SK-N-SH treated with all-trans-retinoic acid at 6 μM for 48 hours (cell line): ENCODE results near the gene RAPGEF5.

Source experiments
- ATAC-seq: fragments of 200-7000 bp; cut with Tn5 transposase; 3 replicates; pipeline ENCODE4 v1.9.1; 2020; ENCODE audit warnings: mild to moderate bottlenecking, moderate library complexity
- ARNTL ChIP-seq: fragments of 450-650 bp; formaldehyde crosslinking; IDR thresholded peaks from 2 replicates; pipeline ENCODE4 v1.5.0; 2020; ENCODE audit warnings: low read depth, mild to moderate bottlenecking, moderate library complexity, borderline replicate concordance
- BACH2 ChIP-seq: fragments of 250-450 bp; sonication (Bioruptor Pico); IDR thresholded peaks from 2 replicates; pipeline ENCODE4 v1.9.0; 2021; ENCODE audit warnings: mild to moderate bottlenecking, borderline replicate concordance
- ESRRG ChIP-seq: fragments of 250-450 bp; sonication (Bioruptor Pico); IDR thresholded peaks from 2 replicates; pipeline ENCODE4 v1.6.1; 2021; ENCODE audit warnings: mild to moderate bottlenecking
- GLIS3 ChIP-seq: fragments of 250-450 bp; sonication (Bioruptor Pico); IDR thresholded peaks from 2 replicates; pipeline ENCODE4 v1.5.0; 2020; ENCODE audit warnings: mild to moderate bottlenecking, moderate library complexity
- ISL1 ChIP-seq: fragments of 250-450 bp; sonication (Bioruptor Pico); IDR thresholded peaks from 2 replicates; pipeline ENCODE4 v2.1.2; 2022; ENCODE audit warnings: mild to moderate bottlenecking, moderate library complexity
- OSR1 ChIP-seq: fragments of 250-450 bp; sonication (Bioruptor Pico); IDR thresholded peaks from 2 replicates; pipeline ENCODE4 v1.8.0; 2022; ENCODE audit warnings: moderate library complexity, mild to moderate bottlenecking, inconsistent platforms
- PPARA ChIP-seq: fragments of 250-450 bp; sonication (Bioruptor Pico); IDR thresholded peaks from 2 replicates; pipeline ENCODE4 v1.5.0; 2020; ENCODE audit warnings: mild to moderate bottlenecking, borderline replicate concordance
- SNAI2 ChIP-seq: fragments of 250-450 bp; sonication (Bioruptor Pico); IDR thresholded peaks from 2 replicates; pipeline ENCODE4 v1.5.0; 2020; ENCODE audit warnings: mild to moderate bottlenecking, moderate library complexity
- TCF4 ChIP-seq: fragments of 250-450 bp; sonication (Bioruptor Pico); IDR thresholded peaks from 2 replicates; pipeline ENCODE4 v1.8.0; 2021; ENCODE audit warnings: mild to moderate bottlenecking, moderate library complexity, borderline replicate concordance
- TOX ChIP-seq: fragments of 250-450 bp; sonication (Bioruptor Pico); IDR thresholded peaks from 2 replicates; pipeline ENCODE4 v1.8.0; 2021; ENCODE audit warnings: mild to moderate bottlenecking, moderate library complexity, borderline replicate concordance
- ZC3H10 ChIP-seq: fragments of 250-450 bp; sonication (Bioruptor Pico); IDR thresholded peaks from 2 replicates; pipeline ENCODE4 v1.5.1; 2021; ENCODE audit warnings: mild to moderate bottlenecking, moderate library complexity
- ZFP3 ChIP-seq: fragments of 250-450 bp; sonication (Bioruptor Pico); IDR thresholded peaks from 2 replicates; pipeline ENCODE4 v1.5.0; 2020; ENCODE audit warnings: mild to moderate bottlenecking, moderate library complexity
- ZFP30 ChIP-seq: fragments of 450-650 bp; formaldehyde crosslinking; IDR thresholded peaks from 2 replicates; pipeline ENCODE4 v1.5.0; 2022; ENCODE audit warnings: mild to moderate bottlenecking, moderate library complexity
- ZNF565 ChIP-seq: fragments of 450-650 bp; formaldehyde crosslinking; conservative IDR thresholded peaks from 2 replicates; pipeline ENCODE4 v1.5.0; 2020; ENCODE audit warnings: low read depth, mild to moderate bottlenecking, moderate library complexity
- ZNF70 ChIP-seq: fragments of 450-650 bp; formaldehyde crosslinking; IDR thresholded peaks from 2 replicates; pipeline ENCODE4 v1.5.0; 2020; ENCODE audit warnings: mild to moderate bottlenecking, moderate library complexity
- ZNF8 ChIP-seq: fragments of 450-650 bp; formaldehyde crosslinking; IDR thresholded peaks from 2 replicates; pipeline ENCODE4 v1.5.0; 2020; ENCODE audit warnings: mild to moderate bottlenecking, moderate library complexity
- TF ChIP-seq, protein P1 (sequence below): fragments of 250-450 bp; sonication (Bioruptor Pico); IDR thresholded peaks from 2 replicates; pipeline ENCODE4 v1.8.0; 2020; ENCODE audit warnings: mild to moderate bottlenecking, moderate library complexity, borderline replicate concordance
- TF ChIP-seq, protein P2 (sequence below): fragments of 250-450 bp; sonication (Bioruptor Pico); IDR thresholded peaks from 2 replicates; pipeline ENCODE4 v1.5.1; 2020; ENCODE audit warnings: low read depth, mild to moderate bottlenecking, moderate library complexity
- TF ChIP-seq, protein P3 (sequence below): fragments of 250-450 bp; sonication (Bioruptor Pico); IDR thresholded peaks from 2 replicates; pipeline ENCODE4 v1.8.0; 2021; ENCODE audit warnings: low read depth, mild to moderate bottlenecking, moderate library complexity, borderline replicate concordance
- TF ChIP-seq, protein P4 (sequence below): fragments of 250-450 bp; sonication (Bioruptor Pico); IDR thresholded peaks from 2 replicates; pipeline ENCODE4 v1.5.1; 2021; ENCODE audit warnings: mild to moderate bottlenecking, moderate library complexity

RAPGEF5 gene

DNA sequence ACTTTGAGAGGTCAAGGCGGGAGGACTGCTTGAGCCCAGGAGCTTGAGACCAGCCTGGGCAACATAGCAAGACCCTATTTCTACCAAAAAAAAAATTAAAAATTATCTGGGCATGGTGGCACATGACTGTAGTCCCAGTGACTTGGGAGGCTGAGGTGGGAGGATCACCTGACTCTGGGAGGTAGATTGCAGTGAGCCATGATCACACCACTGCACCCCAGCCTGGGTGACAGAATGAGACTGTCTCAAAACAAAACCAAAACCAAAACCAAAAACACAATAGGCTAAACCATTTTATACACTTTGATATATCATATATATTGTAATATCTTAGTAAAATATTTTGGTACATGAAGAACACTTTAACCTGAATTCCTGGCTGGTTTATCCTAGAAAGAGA, 101.6 kb downstream of the RAPGEF5 start:
- ATAC-seq: no peak
- TF ChIP-seq, protein P1, sequence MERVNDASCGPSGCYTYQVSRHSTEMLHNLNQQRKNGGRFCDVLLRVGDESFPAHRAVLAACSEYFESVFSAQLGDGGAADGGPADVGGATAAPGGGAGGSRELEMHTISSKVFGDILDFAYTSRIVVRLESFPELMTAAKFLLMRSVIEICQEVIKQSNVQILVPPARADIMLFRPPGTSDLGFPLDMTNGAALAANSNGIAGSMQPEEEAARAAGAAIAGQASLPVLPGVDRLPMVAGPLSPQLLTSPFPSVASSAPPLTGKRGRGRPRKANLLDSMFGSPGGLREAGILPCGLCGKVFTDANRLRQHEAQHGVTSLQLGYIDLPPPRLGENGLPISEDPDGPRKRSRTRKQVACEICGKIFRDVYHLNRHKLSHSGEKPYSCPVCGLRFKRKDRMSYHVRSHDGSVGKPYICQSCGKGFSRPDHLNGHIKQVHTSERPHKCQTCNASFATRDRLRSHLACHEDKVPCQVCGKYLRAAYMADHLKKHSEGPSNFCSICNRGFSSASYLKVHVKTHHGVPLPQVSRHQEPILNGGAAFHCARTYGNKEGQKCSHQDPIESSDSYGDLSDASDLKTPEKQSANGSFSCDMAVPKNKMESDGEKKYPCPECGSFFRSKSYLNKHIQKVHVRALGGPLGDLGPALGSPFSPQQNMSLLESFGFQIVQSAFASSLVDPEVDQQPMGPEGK (CRISPR knock-in tag): no peak
- no peak for TF ChIP-seq PPARA (CRISPR knock-in tag)
- TF ChIP-seq, protein P2, sequence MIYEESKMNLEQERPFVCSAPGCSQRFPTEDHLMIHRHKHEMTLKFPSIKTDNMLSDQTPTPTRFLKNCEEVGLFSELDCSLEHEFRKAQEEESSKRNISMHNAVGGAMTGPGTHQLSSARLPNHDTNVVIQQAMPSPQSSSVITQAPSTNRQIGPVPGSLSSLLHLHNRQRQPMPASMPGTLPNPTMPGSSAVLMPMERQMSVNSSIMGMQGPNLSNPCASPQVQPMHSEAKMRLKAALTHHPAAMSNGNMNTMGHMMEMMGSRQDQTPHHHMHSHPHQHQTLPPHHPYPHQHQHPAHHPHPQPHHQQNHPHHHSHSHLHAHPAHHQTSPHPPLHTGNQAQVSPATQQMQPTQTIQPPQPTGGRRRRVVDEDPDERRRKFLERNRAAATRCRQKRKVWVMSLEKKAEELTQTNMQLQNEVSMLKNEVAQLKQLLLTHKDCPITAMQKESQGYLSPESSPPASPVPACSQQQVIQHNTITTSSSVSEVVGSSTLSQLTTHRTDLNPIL (CRISPR knock-in tag): no peak
- TF ChIP-seq GLIS3 (CRISPR knock-in tag): no peak
- TF ChIP-seq ZNF565 (CRISPR knock-in tag): no peak
- no peak for TF ChIP-seq ZC3H10 (CRISPR knock-in tag)
- TF ChIP-seq BACH2 (CRISPR knock-in tag): no peak
- no peak for TF ChIP-seq ESRRG (CRISPR knock-in tag)
- no peak for TF ChIP-seq OSR1 (CRISPR knock-in tag)
- TF ChIP-seq, protein P3, sequence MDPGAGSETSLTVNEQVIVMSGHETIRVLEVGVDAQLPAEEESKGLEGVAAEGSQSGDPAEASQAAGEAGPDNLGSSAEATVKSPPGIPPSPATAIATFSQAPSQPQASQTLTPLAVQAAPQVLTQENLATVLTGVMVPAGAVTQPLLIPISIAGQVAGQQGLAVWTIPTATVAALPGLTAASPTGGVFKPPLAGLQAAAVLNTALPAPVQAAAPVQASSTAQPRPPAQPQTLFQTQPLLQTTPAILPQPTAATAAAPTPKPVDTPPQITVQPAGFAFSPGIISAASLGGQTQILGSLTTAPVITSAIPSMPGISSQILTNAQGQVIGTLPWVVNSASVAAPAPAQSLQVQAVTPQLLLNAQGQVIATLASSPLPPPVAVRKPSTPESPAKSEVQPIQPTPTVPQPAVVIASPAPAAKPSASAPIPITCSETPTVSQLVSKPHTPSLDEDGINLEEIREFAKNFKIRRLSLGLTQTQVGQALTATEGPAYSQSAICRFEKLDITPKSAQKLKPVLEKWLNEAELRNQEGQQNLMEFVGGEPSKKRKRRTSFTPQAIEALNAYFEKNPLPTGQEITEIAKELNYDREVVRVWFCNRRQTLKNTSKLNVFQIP (CRISPR knock-in tag): no peak
- TF ChIP-seq ZNF8 (CRISPR knock-in tag): no peak
- no peak for TF ChIP-seq ZFP30 (CRISPR knock-in tag)
- no peak for TF ChIP-seq ZNF70 (CRISPR knock-in tag)
- TF ChIP-seq, all 23 proteins: peak for 0

DNA sequence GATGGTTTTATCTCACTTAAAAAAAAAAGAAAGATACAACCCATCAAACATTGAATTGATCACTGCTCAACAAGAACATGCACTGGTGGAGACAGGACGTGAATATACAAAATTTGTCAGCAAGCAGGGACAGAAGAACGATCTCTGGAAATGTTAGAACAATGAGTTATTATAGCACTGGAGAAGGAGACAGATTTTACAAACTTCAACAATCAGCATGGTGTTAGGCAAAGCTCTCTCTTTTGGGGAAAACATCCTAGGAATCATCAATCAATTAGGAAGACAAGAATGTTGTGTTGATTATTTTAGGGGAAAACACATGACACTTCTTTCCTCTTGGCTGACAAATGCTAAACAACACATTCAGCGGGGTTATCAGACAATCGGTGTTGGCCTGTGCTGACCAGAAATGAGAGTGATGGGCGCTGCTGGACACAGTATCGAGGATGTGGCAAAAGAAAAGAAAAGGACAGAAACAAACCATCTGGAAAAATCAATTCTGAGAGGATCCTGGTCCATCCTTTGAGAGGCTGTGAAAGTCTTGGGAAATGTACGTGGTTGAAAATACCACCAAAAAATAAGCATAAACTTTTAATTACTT, 103.9 kb downstream of the RAPGEF5 start:
- no peak for TF ChIP-seq ZNF70 (CRISPR knock-in tag)
- TF ChIP-seq, protein P1 (CRISPR knock-in tag): no peak
- TF ChIP-seq, protein P2 (CRISPR knock-in tag): no peak
- TF ChIP-seq ZC3H10 (CRISPR knock-in tag): no peak
- TF ChIP-seq OSR1 (CRISPR knock-in tag): no peak
- TF ChIP-seq ZFP3 (CRISPR knock-in tag): no peak
- TF ChIP-seq BACH2 (CRISPR knock-in tag): no peak
- no peak for TF ChIP-seq ARNTL
- no peak for TF ChIP-seq ESRRG (CRISPR knock-in tag)
- TF ChIP-seq TCF4 (CRISPR knock-in tag): no peak
- TF ChIP-seq TOX (CRISPR knock-in tag): no peak
- no peak for ATAC-seq

DNA sequence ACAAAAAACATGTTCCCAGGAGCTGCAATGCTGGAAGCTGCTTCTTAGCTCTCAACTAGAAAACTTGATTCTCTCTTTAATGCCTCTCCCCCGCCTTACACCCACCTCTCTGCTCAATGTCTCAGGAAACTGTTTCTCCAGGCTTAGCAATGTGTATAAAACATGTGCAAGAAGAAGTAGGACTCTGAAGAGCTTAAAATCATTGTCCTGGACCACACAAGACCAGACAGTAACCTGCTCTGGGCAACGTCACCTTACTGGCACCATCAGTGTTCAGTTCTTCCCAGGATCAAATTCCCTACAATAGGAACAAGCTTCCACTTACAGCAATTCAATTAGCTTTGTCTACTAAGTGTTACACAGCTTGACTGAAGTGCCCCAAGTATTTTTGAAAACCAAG, 104.9 kb downstream of the RAPGEF5 start:
- peak; percentile 51; the same call in 2 of the 3 replicates for ATAC-seq
- TF ChIP-seq ESRRG (CRISPR knock-in tag): no peak
- 0 out of 2 replicates have a peak, but pooled peaks have one; percentile 27 for TF ChIP-seq SNAI2
- TF ChIP-seq ISL1 (CRISPR knock-in tag): peak; percentile 37; the same call in 1 of the 2 replicates

DNA sequence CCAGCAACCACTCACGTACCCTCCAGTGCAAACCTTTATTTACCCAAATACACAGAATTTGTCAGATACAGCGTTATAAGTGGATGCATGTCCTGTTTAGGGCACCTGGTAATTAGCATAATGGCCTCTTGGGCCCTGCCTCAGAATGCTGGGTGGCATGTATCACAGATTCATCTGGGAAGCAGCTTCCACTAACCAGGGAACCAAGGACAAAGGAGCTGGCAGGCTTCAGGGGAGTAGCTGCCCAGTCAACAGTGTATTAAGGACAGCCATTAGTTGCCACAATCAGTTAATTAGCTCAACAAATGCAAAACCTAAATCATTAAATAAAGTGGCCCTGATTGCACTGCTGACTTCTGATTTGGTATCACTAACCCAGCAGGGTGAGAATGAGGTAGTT, 105.7 kb downstream of the RAPGEF5 start:
- TF ChIP-seq ARNTL (no peak), ZFP3 (CRISPR knock-in tag) (no peak)
- TF ChIP-seq, protein P2 (CRISPR knock-in tag): no peak
- TF ChIP-seq, protein P4, sequence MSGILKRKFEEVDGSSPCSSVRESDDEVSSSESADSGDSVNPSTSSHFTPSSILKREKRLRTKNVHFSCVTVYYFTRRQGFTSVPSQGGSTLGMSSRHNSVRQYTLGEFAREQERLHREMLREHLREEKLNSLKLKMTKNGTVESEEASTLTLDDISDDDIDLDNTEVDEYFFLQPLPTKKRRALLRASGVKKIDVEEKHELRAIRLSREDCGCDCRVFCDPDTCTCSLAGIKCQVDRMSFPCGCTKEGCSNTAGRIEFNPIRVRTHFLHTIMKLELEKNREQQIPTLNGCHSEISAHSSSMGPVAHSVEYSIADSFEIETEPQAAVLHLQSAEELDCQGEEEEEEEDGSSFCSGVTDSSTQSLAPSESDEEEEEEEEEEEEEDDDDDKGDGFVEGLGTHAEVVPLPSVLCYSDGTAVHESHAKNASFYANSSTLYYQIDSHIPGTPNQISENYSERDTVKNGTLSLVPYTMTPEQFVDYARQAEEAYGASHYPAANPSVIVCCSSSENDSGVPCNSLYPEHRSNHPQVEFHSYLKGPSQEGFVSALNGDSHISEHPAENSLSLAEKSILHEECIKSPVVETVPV (CRISPR knock-in tag): no peak
- no peak for ATAC-seq
